WERI-Rb-1 (cell line): ENCODE measurements around the gene DCAF7.

ENCODE experiments used
- DNase-seq: peaks from one replicate; pipeline ENCODE4 v3.0.0-alpha.2; 2020
- H3K27ac ChIP-seq: fragments of 250-450 bp; sonication (Bioruptor Pico); 2 replicates; pipeline ENCODE4 v1.5.1; 2020; ENCODE audit warnings: mild to moderate bottlenecking, moderate library complexity
- H3K27me3 ChIP-seq: fragments of 250-450 bp; sonication (Bioruptor Pico); 2 replicates; pipeline ENCODE4 v1.5.1; 2021; ENCODE audit warnings: mild to moderate bottlenecking, low read depth, moderate library complexity; ENCODE audit not compliant: insufficient read depth, severe bottlenecking
- H3K36me3 ChIP-seq: fragments of 250-450 bp; sonication (Bioruptor Pico); 2 replicates; pipeline ENCODE4 v1.5.1; 2020; ENCODE audit warnings: mild to moderate bottlenecking, moderate library complexity
- H3K4me3 ChIP-seq: 2 replicates; pipeline ENCODE4 v1.5.1; 2011; ENCODE audit warnings: low read depth, mild to moderate bottlenecking, control low read depth, low read length
- H3K9me3 ChIP-seq: fragments of 250-450 bp; sonication (Bioruptor Pico); 2 replicates; pipeline ENCODE4 v1.5.1; 2021; ENCODE audit warnings: mild to moderate bottlenecking, moderate library complexity; ENCODE audit not compliant: severe bottlenecking
- TF ChIP-seq, protein P1 (sequence below): IDR thresholded peaks from 2 replicates; pipeline ENCODE4 v1.5.1; 2011; ENCODE audit warnings: low read depth, mild to moderate bottlenecking, control low read depth, inconsistent platforms, low read length

Gene DCAF7

DNA sequence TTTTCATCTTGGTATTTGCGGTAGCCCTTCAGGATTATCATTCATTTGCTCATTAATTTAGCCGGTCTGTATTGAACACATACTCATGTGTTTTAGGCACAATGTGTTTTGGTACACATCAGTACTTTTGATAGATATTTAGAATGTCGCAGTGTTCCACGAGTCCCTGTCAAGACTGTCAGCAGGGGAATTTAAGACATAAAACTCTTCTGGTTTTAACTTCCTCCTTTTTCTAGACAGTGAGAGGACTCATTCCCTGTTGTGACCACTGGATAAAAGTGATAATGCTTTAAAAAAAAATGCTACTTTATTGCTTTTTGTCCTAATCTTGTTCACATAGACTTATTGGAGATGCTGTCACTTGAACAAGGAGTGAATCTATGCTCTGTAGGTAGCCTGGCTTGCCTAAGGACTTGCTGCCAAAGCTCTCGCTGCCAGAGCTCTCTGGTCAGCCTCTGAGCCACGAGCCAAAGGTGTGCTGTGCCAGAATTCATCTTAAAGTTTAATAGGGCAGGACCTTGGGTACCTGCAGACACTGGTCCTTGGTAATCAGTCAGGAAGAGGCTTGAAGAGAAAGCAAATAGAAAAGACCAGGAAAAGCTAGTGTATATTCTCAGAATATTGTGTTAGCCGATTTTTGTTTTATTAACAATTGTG lies 5.4 kb downstream of the DCAF7 start:
- TF ChIP-seq, protein P1, sequence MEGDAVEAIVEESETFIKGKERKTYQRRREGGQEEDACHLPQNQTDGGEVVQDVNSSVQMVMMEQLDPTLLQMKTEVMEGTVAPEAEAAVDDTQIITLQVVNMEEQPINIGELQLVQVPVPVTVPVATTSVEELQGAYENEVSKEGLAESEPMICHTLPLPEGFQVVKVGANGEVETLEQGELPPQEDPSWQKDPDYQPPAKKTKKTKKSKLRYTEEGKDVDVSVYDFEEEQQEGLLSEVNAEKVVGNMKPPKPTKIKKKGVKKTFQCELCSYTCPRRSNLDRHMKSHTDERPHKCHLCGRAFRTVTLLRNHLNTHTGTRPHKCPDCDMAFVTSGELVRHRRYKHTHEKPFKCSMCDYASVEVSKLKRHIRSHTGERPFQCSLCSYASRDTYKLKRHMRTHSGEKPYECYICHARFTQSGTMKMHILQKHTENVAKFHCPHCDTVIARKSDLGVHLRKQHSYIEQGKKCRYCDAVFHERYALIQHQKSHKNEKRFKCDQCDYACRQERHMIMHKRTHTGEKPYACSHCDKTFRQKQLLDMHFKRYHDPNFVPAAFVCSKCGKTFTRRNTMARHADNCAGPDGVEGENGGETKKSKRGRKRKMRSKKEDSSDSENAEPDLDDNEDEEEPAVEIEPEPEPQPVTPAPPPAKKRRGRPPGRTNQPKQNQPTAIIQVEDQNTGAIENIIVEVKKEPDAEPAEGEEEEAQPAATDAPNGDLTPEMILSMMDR, result no peak
- Histone ChIP-seq H3K36me3 (peaks cover 46% of the 10 kb centered on the region), H3K9me3 (no peaks in the 10 kb centered on the region), H3K27ac (no peak overlapping the region), H3K27me3 (no peaks in the 10 kb centered on the region), H3K4me3 (no peak overlapping the region)
- DNase-seq, result no peak

DNA sequence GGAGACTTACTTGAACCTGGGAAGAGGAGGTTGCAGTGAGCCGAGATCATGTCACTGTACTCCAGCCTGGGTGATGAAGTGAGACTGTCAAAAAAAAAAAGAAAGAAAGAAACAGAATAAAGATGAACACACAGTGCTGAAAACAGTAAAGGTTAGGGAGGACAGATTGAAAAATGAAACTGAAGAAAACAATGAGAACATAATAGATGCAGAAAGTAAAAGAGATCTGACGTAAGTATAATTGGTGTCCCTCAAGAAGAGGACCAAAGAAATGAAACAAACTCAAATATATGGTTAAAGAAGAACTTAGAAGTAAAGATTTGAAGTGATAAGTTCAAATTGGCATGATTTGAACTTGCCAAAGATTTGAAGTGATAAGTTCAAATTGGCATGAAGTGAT lies 7.1 kb downstream of the DCAF7 start:
- H3K36me3 ChIP-seq, result peaks cover 38% of the 10 kb centered on the region
- no peak overlapping the region for H3K27ac ChIP-seq
- H3K27me3 ChIP-seq, result no peaks in the 10 kb centered on the region
- TF ChIP-seq, protein P1, result no peak
- H3K4me3 ChIP-seq, result no peak overlapping the region
- H3K9me3 ChIP-seq, result no peaks in the 10 kb centered on the region
- no peak for DNase-seq

DNA sequence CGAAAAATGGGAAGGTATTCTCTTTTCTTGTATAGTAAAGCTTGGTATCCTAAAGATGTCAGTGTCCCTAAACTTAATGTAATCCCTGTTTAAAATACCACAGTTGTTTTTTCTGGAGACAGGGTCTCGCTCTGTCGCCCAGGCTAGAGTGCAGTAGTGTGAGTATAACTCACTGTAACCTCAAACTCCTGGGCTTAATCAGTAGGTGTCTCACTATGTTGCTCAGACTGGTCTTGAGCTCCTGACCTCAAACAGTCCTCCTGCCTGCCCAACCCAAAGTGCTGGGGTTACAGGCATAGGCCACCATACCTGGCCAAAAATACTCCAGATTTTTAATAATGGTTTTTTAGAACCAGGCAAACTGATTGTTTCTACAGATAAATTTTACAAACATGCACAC lies 8.2 kb downstream of the DCAF7 start:
- Histone ChIP-seq H3K27ac (no peak overlapping the region), H3K36me3 (peaks cover 28% of the 10 kb centered on the region), H3K27me3 (no peaks in the 10 kb centered on the region), H3K4me3 (no peak overlapping the region), H3K9me3 (no peaks in the 10 kb centered on the region)
- TF ChIP-seq, protein P1, result no peak
- DNase-seq, result no peak

DNA sequence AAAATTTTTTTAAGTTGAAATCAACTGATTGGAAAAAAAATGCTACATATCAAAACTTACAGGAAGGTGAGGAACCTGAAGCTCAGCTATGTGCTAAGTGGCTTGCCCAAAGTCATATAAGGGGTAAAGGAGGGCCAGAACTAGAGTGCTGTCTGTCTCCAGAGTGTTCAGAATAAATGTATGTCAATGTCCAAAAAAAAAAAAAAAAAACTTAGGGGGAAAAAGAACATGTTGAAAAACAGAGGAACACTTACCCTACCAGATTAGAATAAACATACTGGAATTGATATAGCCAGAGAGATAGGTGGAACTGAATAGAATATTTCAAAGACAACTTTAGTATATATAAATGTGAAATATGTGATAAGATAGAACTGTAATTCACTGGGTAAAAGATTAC lies 11.5 kb downstream of the DCAF7 start:
- DNase-seq, result no peak
- H3K36me3 ChIP-seq, result peaks cover 3% of the 10 kb centered on the region
- no peaks in the 10 kb centered on the region for H3K9me3 ChIP-seq
- TF ChIP-seq, protein P1, result no peak
- no peaks in the 10 kb centered on the region for H3K27me3 ChIP-seq
- H3K4me3 ChIP-seq, result no peak overlapping the region
- H3K27ac ChIP-seq, result no peak overlapping the region

DNA sequence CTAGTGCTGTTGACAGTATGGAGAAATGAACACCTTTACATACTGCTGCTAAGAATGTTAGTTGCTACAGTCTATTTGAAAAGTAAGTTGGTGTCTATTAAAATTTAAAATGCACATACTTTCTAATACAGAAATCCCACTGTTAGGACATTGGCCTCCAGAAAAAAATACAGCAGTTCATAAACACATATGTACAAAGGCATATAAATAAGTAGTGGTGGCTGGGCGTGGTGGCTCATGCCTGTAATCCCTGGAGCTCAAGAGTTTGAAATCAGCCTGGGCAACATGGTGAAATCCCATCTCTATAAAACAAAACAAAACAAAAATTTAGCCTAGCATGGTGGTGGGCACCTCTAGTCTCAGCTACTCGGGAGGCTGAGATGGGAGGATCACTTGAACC lies 13.1 kb downstream of the DCAF7 start:
- Histone ChIP-seq H3K36me3 (peaks cover 5% of the 10 kb centered on the region), H3K27ac (no peak overlapping the region), H3K27me3 (no peaks in the 10 kb centered on the region), H3K9me3 (no peaks in the 10 kb centered on the region), H3K4me3 (no peak overlapping the region)
- TF ChIP-seq, protein P1, result no peak
- DNase-seq, result no peak

DNA sequence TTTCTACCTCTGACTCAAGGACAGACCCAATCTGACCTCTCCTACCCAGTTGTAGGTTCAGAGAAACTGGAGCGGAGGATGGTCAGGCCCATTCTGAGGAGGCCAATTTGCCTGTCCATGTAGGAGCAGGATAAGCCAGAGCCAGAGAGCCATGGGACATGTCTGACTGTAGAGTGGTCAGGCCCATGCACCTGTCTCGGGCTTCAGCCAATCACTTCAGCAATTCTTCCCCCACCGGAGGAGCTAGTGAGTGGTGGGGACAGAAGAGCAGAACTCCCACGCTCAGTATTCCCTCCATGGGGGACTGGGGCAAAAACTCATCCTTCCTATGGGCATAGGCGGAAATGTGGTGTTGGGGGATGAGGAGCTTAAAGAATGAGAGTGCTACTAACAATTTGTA lies 14.3 kb downstream of the DCAF7 start:
- H3K9me3 ChIP-seq, result no peaks in the 10 kb centered on the region
- H3K27ac ChIP-seq, result no peak overlapping the region
- TF ChIP-seq, protein P1, result 0 out of 2 replicates have a peak, but pooled peaks have one; percentile 15
- no peaks in the 10 kb centered on the region for H3K27me3 ChIP-seq
- no peak for DNase-seq
- peaks cover 12% of the 10 kb centered on the region for H3K36me3 ChIP-seq
- H3K4me3 ChIP-seq, result no peak overlapping the region
